DOHH2 (cell line): Measurements from ENCODE around the gene LIMS1.
"Not testable (repeated sequence)": the region's sequence is repeated elsewhere in the genome, so short reads cannot be mapped to it uniquely, and the experiment has no call there.

Experiments
- H3F3A ChIP-seq: fragments of 200-600 bp; sonication (generic), shearing (Covaris generic); 2 replicates; pipeline ENCODE4 v1.6.0; 2016; ENCODE audit warnings: antibody characterized with exemption, mild to moderate bottlenecking; ENCODE audit not compliant: control insufficient read depth, insufficient read depth
- H3K27ac ChIP-seq: fragments of 200-600 bp; sonication (generic); 2 replicates; pipeline ENCODE4 v1.5.1; 2014; ENCODE audit warnings: low read depth, mild to moderate bottlenecking, low read length, moderate library complexity
- H3K27me3 ChIP-seq: fragments of 200-600 bp; sonication (generic); 2 replicates; pipeline ENCODE4 v1.6.1; 2014; ENCODE audit warnings: mild to moderate bottlenecking, low read length, mixed read lengths; ENCODE audit not compliant: control insufficient read depth
- H3K36me3 ChIP-seq: fragments of 200-600 bp; sonication (generic); 2 replicates; pipeline ENCODE4 v1.6.1; 2014; ENCODE audit warnings: mild to moderate bottlenecking, low read length, moderate library complexity, mixed read lengths; ENCODE audit not compliant: control insufficient read depth
- H3K4me1 ChIP-seq: fragments of 200-600 bp; sonication (generic); 2 replicates; pipeline ENCODE4 v1.6.1; 2014; ENCODE audit warnings: mild to moderate bottlenecking, low read length, mixed read lengths; ENCODE audit not compliant: control insufficient read depth
- H3K4me2 ChIP-seq: fragments of 200-600 bp; sonication (generic); 2 replicates; pipeline ENCODE4 v1.6.0; 2014; ENCODE audit warnings: mild to moderate bottlenecking, low read length, moderate library complexity
- H3K4me3 ChIP-seq: fragments of 200-600 bp; sonication (generic); 2 replicates; pipeline ENCODE4 v1.5.1; 2014; ENCODE audit warnings: mild to moderate bottlenecking, low read length, mixed read lengths
- H3K79me2 ChIP-seq: fragments of 200-600 bp; sonication (generic); 2 replicates; pipeline ENCODE4 v1.6.1; 2014; ENCODE audit warnings: mild to moderate bottlenecking, low read length, mixed read lengths; ENCODE audit not compliant: control insufficient read depth
- H3K9me2 ChIP-seq: fragments of 200-600 bp; sonication (generic); replicated peaks from 2 replicates; pipeline ENCODE4 v1.6.1; 2014; ENCODE audit warnings: mild to moderate bottlenecking, low read length, mixed read lengths; ENCODE audit not compliant: control insufficient read depth
- H3K9me3 ChIP-seq: fragments of 200-600 bp; sonication (generic); 2 replicates; pipeline ENCODE4 v1.6.1; 2014; ENCODE audit warnings: antibody characterized with exemption, low read length, mixed read lengths; ENCODE audit not compliant: control insufficient read depth, insufficient read depth
- H4K20me1 ChIP-seq: fragments of 200-600 bp; sonication (generic); 2 replicates; pipeline ENCODE4 v1.6.0; 2014; ENCODE audit warnings: low read depth, mild to moderate bottlenecking, antibody characterized with exemption, low read length, moderate library complexity; ENCODE audit not compliant: control insufficient read depth, insufficient read depth
- CTCF ChIP-seq: fragments of 200-600 bp; sonication (generic); IDR thresholded peaks from one replicate; pipeline ENCODE4 v1.5.1; 2014; ENCODE audit warnings: antibody characterized with exemption, mild to moderate bottlenecking, low read depth, low read length; ENCODE audit not compliant: poor library complexity, severe bottlenecking
- EZH2phosphoT487 ChIP-seq: fragments of 200-600 bp; sonication (generic); IDR thresholded peaks from 2 replicates; pipeline ENCODE4 v1.6.1; 2017; ENCODE audit warnings: borderline replicate concordance, mild to moderate bottlenecking, antibody characterized with exemption, low read length, moderate library complexity, mixed read lengths

Gene LIMS1

DNA sequence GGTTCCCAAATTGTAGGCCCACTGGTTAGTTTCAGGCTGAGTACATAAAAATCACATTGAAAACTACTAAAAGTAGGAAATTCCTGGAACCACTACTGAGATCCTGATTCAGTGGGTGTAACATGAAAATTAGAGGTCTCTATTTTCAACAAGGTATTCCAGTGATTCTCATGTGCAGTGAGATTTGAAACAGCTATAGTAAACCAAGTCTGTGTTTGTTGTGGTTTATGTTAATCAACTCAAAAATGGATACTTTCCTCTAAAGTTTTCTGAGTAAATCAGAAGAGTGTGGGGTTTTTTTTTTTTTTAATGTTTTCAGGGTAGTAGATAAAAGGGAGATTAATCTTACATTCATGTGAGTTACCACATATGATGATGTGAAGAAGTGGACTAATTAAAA is 42.4 kb upstream of the LIMS1 start:
- Histone ChIP-seq H3K4me1 (no peaks in the 10 kb centered on the region), H3F3A (no peaks in the 10 kb centered on the region), H3K27me3 (no peaks in the 10 kb centered on the region), H3K9me3 (no peaks in the 10 kb centered on the region), H3K79me2 (no peaks in the 10 kb centered on the region), H3K4me3 (no peak overlapping the region), H3K36me3 (peaks cover 39% of the 10 kb centered on the region), H4K20me1 (no peaks in the 10 kb centered on the region), H3K27ac (no peak overlapping the region), H3K9me2 (no peaks in the 10 kb centered on the region), H3K4me2 (no peak overlapping the region)
- no peak for TF ChIP-seq CTCF
- no peak for TF ChIP-seq EZH2phosphoT487

GRCh38 chr2:108492364-108492763 is 41.9 kb upstream of the LIMS1 start:
- Histone ChIP-seq H3K36me3 (peaks cover 43% of the 10 kb centered on the region), H3K9me2 (no peaks in the 10 kb centered on the region), H3K4me1 (no peaks in the 10 kb centered on the region), H3K79me2 (no peaks in the 10 kb centered on the region), H3K4me3 (no peak overlapping the region), H3F3A (no peaks in the 10 kb centered on the region), H4K20me1 (no peaks in the 10 kb centered on the region), H3K4me2 (no peak overlapping the region), H3K27me3 (no peaks in the 10 kb centered on the region), H3K27ac (no peak overlapping the region), H3K9me3 (no peaks in the 10 kb centered on the region)
- TF ChIP-seq EZH2phosphoT487 (no peak), CTCF (no peak)

DNA sequence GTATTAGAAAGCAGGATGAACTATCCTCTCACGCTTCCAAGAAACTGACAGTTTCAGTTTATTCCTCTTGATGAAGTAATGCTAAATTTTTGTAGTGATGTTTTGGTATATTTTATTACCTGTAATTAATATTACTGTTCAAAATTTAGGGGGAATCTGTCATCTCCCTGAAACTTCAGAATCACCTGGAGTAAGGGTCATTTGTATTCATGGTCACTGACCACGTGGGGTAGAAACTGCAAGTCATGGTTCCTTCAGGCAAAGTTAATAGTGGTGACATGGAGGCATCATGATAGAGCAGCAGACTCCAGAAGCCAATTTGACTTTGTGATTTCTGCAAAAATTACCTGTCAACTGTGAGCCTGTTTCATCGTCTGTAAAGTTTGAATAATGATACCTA is 38.1 kb upstream of the LIMS1 start:
- H3K79me2 ChIP-seq, H3K27me3 ChIP-seq, H3K9me2 ChIP-seq, H3K4me1 ChIP-seq, H3K27ac ChIP-seq, H3K4me2 ChIP-seq, H3K4me3 ChIP-seq, H4K20me1 ChIP-seq, H3F3A ChIP-seq, H3K9me3 ChIP-seq: not testable (repeated sequence)
- peaks cover 26% of the 10 kb centered on the region for H3K36me3 ChIP-seq

DNA sequence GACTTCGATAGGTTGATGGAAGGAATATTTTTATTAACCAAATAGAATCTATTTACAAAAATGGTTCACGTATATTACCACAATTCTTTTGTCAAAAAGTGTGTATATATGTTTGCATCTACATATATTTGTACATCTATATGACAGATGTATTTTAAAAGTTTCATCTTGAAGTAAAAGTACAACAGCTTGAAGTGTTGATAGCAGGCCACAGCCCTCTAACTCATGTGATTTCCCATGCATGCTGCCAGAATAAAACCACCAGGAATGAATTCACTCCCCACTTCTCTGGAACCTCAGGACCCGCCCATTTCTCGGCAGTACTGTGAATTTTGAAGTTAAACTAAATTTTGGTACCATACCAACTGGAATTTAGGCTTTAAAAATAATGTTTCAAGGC is 26.6 kb upstream of the LIMS1 start:
- not testable (repeated sequence) for H3F3A ChIP-seq, H4K20me1 ChIP-seq, H3K9me2 ChIP-seq, H3K4me1 ChIP-seq, H3K27ac ChIP-seq, H3K79me2 ChIP-seq, H3K4me2 ChIP-seq, H3K36me3 ChIP-seq, H3K4me3 ChIP-seq, H3K27me3 ChIP-seq, H3K9me3 ChIP-seq

GRCh38 chr2:108512431-108512830 is 21.8 kb upstream of the LIMS1 start:
- not testable (repeated sequence) for H3K4me3 ChIP-seq, H3K27ac ChIP-seq, H3K9me3 ChIP-seq, H3F3A ChIP-seq, H3K9me2 ChIP-seq, H3K4me2 ChIP-seq, H3K27me3 ChIP-seq, H3K36me3 ChIP-seq, H4K20me1 ChIP-seq, H3K79me2 ChIP-seq, H3K4me1 ChIP-seq

- H3K4me2 ChIP-seq, H3K27me3 ChIP-seq, H3K4me3 ChIP-seq, H3K27ac ChIP-seq, H3K9me2 ChIP-seq, H3K79me2 ChIP-seq, H3F3A ChIP-seq, H3K9me3 ChIP-seq, H3K36me3 ChIP-seq, H4K20me1 ChIP-seq, H3K4me1 ChIP-seq: not testable (repeated sequence)
Observed at GRCh38 chr2:108514478-108514877, 19.8 kb upstream of the LIMS1 start.

- not testable (repeated sequence) for H3K79me2 ChIP-seq, H3K9me3 ChIP-seq, H3K4me3 ChIP-seq, H3K36me3 ChIP-seq, H3K9me2 ChIP-seq, H3K4me2 ChIP-seq, H3K27ac ChIP-seq, H3K27me3 ChIP-seq, H3F3A ChIP-seq, H3K4me1 ChIP-seq, H4K20me1 ChIP-seq
Observed at GRCh38 chr2:108524688-108525087, 9.6 kb upstream of the LIMS1 start.
